GM12873 (cell line): Measurements from ENCODE around the gene KSR2.

Source experiments
- CTCF ChIP-seq: IDR thresholded peaks from 2 replicates; pipeline ENCODE4 v1.5.1; 2012; ENCODE audit warnings: low read depth, mild to moderate bottlenecking, moderate library complexity, low read length, control low read depth; ENCODE audit not compliant: insufficient read depth; ENCODE audit errors: missing control alignments

Gene KSR2

GRCh38 chr12:117524806-117525205 lies 444.0 kb downstream of the KSR2 start:
- no peak for TF ChIP-seq CTCF

GRCh38 chr12:117523971-117524370 lies 444.8 kb downstream of the KSR2 start:
- TF ChIP-seq CTCF: no peak

GRCh38 chr12:117522559-117522958 lies 446.2 kb downstream of the KSR2 start:
- TF ChIP-seq CTCF: no peak

GRCh38 chr12:117521867-117522266 lies 446.9 kb downstream of the KSR2 start:
- TF ChIP-seq CTCF: no peak

- TF ChIP-seq CTCF: no peak
Observed at GRCh38 chr12:117521346-117521745, 447.4 kb downstream of the KSR2 start.

GRCh38 chr12:117518594-117519270 lies 450.1 kb downstream of the KSR2 start:
- no peak for TF ChIP-seq CTCF

GRCh38 chr12:117517219-117517739 lies 451.5 kb downstream of the KSR2 start:
- TF ChIP-seq CTCF: no peak
